ENCODE data around the gene CDC34. TPM values are rescaled to one million over a fixed set of nuclear protein-coding genes. Genes with fewer than 3 reads are reported as not detected.

CDC34 gene
- total and polyA plus RNA-seq, 9 of the 15 experiments (the other 6 are each of a cell fraction or from before 2014, with no cell fraction given) = 0.80 to 203 (median 65.5) TPM

GRCh38 chr19:574658-575526, 43.3 kb downstream of the CDC34 start (continued):
- TF ChIP-seq, protein P1, sequence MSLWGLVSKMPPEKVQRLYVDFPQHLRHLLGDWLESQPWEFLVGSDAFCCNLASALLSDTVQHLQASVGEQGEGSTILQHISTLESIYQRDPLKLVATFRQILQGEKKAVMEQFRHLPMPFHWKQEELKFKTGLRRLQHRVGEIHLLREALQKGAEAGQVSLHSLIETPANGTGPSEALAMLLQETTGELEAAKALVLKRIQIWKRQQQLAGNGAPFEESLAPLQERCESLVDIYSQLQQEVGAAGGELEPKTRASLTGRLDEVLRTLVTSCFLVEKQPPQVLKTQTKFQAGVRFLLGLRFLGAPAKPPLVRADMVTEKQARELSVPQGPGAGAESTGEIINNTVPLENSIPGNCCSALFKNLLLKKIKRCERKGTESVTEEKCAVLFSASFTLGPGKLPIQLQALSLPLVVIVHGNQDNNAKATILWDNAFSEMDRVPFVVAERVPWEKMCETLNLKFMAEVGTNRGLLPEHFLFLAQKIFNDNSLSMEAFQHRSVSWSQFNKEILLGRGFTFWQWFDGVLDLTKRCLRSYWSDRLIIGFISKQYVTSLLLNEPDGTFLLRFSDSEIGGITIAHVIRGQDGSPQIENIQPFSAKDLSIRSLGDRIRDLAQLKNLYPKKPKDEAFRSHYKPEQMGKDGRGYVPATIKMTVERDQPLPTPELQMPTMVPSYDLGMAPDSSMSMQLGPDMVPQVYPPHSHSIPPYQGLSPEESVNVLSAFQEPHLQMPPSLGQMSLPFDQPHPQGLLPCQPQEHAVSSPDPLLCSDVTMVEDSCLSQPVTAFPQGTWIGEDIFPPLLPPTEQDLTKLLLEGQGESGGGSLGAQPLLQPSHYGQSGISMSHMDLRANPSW (CRISPR knock-in tag; IDR thresholded peaks at IDR 0.05) = no peak
- TF ChIP-seq, protein P2, sequence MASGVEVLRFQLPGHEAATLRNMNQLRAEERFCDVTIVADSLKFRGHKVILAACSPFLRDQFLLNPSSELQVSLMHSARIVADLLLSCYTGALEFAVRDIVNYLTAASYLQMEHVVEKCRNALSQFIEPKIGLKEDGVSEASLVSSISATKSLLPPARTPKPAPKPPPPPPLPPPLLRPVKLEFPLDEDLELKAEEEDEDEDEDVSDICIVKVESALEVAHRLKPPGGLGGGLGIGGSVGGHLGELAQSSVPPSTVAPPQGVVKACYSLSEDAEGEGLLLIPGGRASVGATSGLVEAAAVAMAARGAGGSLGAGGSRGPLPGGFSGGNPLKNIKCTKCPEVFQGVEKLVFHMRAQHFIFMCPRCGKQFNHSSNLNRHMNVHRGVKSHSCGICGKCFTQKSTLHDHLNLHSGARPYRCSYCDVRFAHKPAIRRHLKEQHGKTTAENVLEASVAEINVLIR (CRISPR knock-in tag; IDR thresholded peaks at IDR 0.05) = no peak
- TF ChIP-seq ZNF354B (CRISPR knock-in tag; IDR thresholded peaks at IDR 0.05) (no peak), ZNF561 (CRISPR knock-in tag; conservative IDR thresholded peaks at IDR 0.05) (no peak), NFE2 (IDR thresholded peaks at IDR 0.05; ENCODE audit: low read depth) (peak; percentile 31; the same call in 1 of the 2 replicates), POLR2B (IDR thresholded peaks at IDR 0.05; ENCODE audit: low read depth, partially characterized antibody) (no peak), HMGN3 (IDR thresholded peaks at IDR 0.05; ENCODE audit: borderline replicate concordance, extremely low read depth, insufficient read length, low read depth, low read length) (peak; percentile 100), PHB2 (IDR thresholded peaks at IDR 0.05; ENCODE audit: low read depth) (peak; percentile 94), PHTF2 (CRISPR knock-in tag; IDR thresholded peaks at IDR 0.05) (no peak), HCFC1 (IDR thresholded peaks at IDR 0.05; ENCODE audit: low read depth, low read length) (no peak), ZNF586 (CRISPR knock-in tag; conservative IDR thresholded peaks at IDR 0.05) (no peak), HDAC1 (IDR thresholded peaks at IDR 0.05) (peak; percentile 63 to 96; a peak in 3 of 4 replicates), ZNF436 (CRISPR knock-in tag; IDR thresholded peaks at IDR 0.05) (no peak), GTF2A2 (tag; IDR thresholded peaks at IDR 0.05) (no peak), MEF2D (tag; conservative IDR thresholded peaks at IDR 0.05; ENCODE audit: low read depth) (0 out of 2 replicates have a peak, but pooled peaks have one; percentile 40), ZNF23 (CRISPR knock-in tag; IDR thresholded peaks at IDR 0.05) (no peak)
- TF ChIP-seq, protein P3, sequence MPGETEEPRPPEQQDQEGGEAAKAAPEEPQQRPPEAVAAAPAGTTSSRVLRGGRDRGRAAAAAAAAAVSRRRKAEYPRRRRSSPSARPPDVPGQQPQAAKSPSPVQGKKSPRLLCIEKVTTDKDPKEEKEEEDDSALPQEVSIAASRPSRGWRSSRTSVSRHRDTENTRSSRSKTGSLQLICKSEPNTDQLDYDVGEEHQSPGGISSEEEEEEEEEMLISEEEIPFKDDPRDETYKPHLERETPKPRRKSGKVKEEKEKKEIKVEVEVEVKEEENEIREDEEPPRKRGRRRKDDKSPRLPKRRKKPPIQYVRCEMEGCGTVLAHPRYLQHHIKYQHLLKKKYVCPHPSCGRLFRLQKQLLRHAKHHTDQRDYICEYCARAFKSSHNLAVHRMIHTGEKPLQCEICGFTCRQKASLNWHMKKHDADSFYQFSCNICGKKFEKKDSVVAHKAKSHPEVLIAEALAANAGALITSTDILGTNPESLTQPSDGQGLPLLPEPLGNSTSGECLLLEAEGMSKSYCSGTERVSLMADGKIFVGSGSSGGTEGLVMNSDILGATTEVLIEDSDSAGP (CRISPR knock-in tag; IDR thresholded peaks at IDR 0.05) = no peak

Measured in K562 (cell line).